GM18508 (cell line): ENCODE results near the gene NUP153.
"Not testable (repeated sequence)": the region's sequence is repeated elsewhere in the genome, so short reads cannot be mapped to it uniquely, and the experiment has no call there.

Source experiments
- ATAC-seq: cut with Tn5 transposase; IDR thresholded peaks from one replicate; pipeline ENCODE4 v1.9.1; 2021; ENCODE audit warnings: moderate number of reproducible peaks; ENCODE audit not compliant: insufficient read depth, unreplicated experiment

NUP153 gene

GRCh38 chr6:17714879-17715851 lies 8.4 kb upstream of the NUP153 start:
- peak; percentile 68 for ATAC-seq

GRCh38 chr6:17714177-17714576 lies 7.5 kb upstream of the NUP153 start:
- no peak for ATAC-seq

- ATAC-seq: no peak
These were observed 5.9 kb upstream of the NUP153 start for GRCh38 chr6:17712576-17712975.

- no peak for ATAC-seq
These were observed 3.6 kb upstream of the NUP153 start for GRCh38 chr6:17710331-17710730.

GRCh38 chr6:17709476-17709875 lies 2.8 kb upstream of the NUP153 start:
- no peak for ATAC-seq

GRCh38 chr6:17708035-17708434 lies 1.3 kb upstream of the NUP153 start:
- ATAC-seq: not testable (repeated sequence)

- no peak for ATAC-seq
These were observed 586 bp upstream of the NUP153 start for GRCh38 chr6:17707371-17707651.

GRCh38 chr6:17705778-17706579 lies 746 bp downstream of the NUP153 start:
- peak; percentile 41 for ATAC-seq

- peak; percentile 0 for ATAC-seq
These were observed 1.3 kb downstream of the NUP153 start for GRCh38 chr6:17705428-17705777.

GRCh38 chr6:17703256-17703694 lies 3.5 kb downstream of the NUP153 start:
- no peak for ATAC-seq

- ATAC-seq: no peak
These were observed 6.0 kb downstream of the NUP153 start for GRCh38 chr6:17700421-17701416.

- no peak for ATAC-seq
These were observed 14.7 kb downstream of the NUP153 start for GRCh38 chr6:17691925-17692538.

GRCh38 chr6:17688481-17688880 lies 18.2 kb downstream of the NUP153 start:
- ATAC-seq: no peak

GRCh38 chr6:17687136-17687535 lies 19.6 kb downstream of the NUP153 start:
- ATAC-seq: no peak

- ATAC-seq: no peak
These were observed 22.6 kb downstream of the NUP153 start for GRCh38 chr6:17684134-17684533.

GRCh38 chr6:17683428-17683827 lies 23.3 kb downstream of the NUP153 start:
- ATAC-seq: no peak

- no peak for ATAC-seq
These were observed 27.0 kb downstream of the NUP153 start for GRCh38 chr6:17679726-17680125.

- no peak for ATAC-seq
These were observed 29.1 kb downstream of the NUP153 start for GRCh38 chr6:17677602-17678001.

- ATAC-seq: no peak
These were observed 33.0 kb downstream of the NUP153 start for GRCh38 chr6:17673543-17674254.
